GM19035 (cell line): ENCODE results near the gene EPS8L1.

Source experiments
- ATAC-seq: cut with Tn5 transposase; IDR thresholded peaks from one replicate; pipeline ENCODE4 v1.9.1; 2021; ENCODE audit not compliant: unreplicated experiment

The EPS8L1 gene

GRCh38 chr19:55079400-55080038, 3.9 kb downstream of the EPS8L1 start:
- no peak for ATAC-seq

- ATAC-seq: no peak
Measured at GRCh38 chr19:55080121-55080967, 4.7 kb downstream of the EPS8L1 start.

- peak; percentile 76 for ATAC-seq
Measured at GRCh38 chr19:55080968-55081769, 5.5 kb downstream of the EPS8L1 start.

GRCh38 chr19:55081770-55082019, 6.0 kb downstream of the EPS8L1 start:
- ATAC-seq: no peak

GRCh38 chr19:55082020-55082851, 6.6 kb downstream of the EPS8L1 start:
- ATAC-seq: no peak

GRCh38 chr19:55083004-55083850, 7.6 kb downstream of the EPS8L1 start:
- no peak for ATAC-seq

GRCh38 chr19:55084416-55084815, 8.7 kb downstream of the EPS8L1 start:
- no peak for ATAC-seq

GRCh38 chr19:55085923-55086715, 10.4 kb downstream of the EPS8L1 start:
- no peak for ATAC-seq

GRCh38 chr19:55086730-55087541, 11.3 kb downstream of the EPS8L1 start:
- ATAC-seq: no peak

GRCh38 chr19:55087542-55087901, 11.9 kb downstream of the EPS8L1 start:
- no peak for ATAC-seq

GRCh38 chr19:55088021-55088451, 12.4 kb downstream of the EPS8L1 start:
- ATAC-seq: no peak

GRCh38 chr19:55088543-55089341, 13.1 kb downstream of the EPS8L1 start:
- ATAC-seq: no peak

GRCh38 chr19:55089342-55089944, 13.8 kb downstream of the EPS8L1 start:
- no peak for ATAC-seq

GRCh38 chr19:55090564-55090963, 14.9 kb downstream of the EPS8L1 start:
- ATAC-seq: no peak

- ATAC-seq: no peak
Measured at GRCh38 chr19:55091126-55091910, 15.6 kb downstream of the EPS8L1 start.

- ATAC-seq: no peak
Measured at GRCh38 chr19:55091955-55092354, 16.3 kb downstream of the EPS8L1 start.
